Suppressor macrophage treated with lipopolysaccharide for 4 hours (primary cell): ENCODE results near the gene BICD1.

ENCODE experiments used
- DNase-seq: peaks from one replicate; pipeline ENCODE4 v3.0.0-alpha.2; 2020

Gene BICD1

GRCh38 chr12:32104572-32105355 lies 1.9 kb upstream of the BICD1 start:
- no peak for DNase-seq

GRCh38 chr12:32105986-32106516 lies 596 bp upstream of the BICD1 start:
- DNase-seq: no peak

- DNase-seq: peak; percentile 25
These were observed 966 bp downstream of the BICD1 start for GRCh38 chr12:32107359-32108267.

- no peak for DNase-seq
These were observed 2.1 kb downstream of the BICD1 start for GRCh38 chr12:32108787-32109186.

GRCh38 chr12:32110417-32110816 lies 3.8 kb downstream of the BICD1 start:
- no peak for DNase-seq

GRCh38 chr12:32110942-32111341 lies 4.3 kb downstream of the BICD1 start:
- DNase-seq: no peak

- DNase-seq: peak; percentile 59
These were observed 8.9 kb downstream of the BICD1 start for GRCh38 chr12:32115404-32116104.

- DNase-seq: no peak
These were observed 10.2 kb downstream of the BICD1 start for GRCh38 chr12:32116897-32117296.

GRCh38 chr12:32117316-32117715 lies 10.7 kb downstream of the BICD1 start:
- no peak for DNase-seq

GRCh38 chr12:32118806-32119205 lies 12.2 kb downstream of the BICD1 start:
- no peak for DNase-seq

GRCh38 chr12:32120419-32120818 lies 13.8 kb downstream of the BICD1 start:
- no peak for DNase-seq

- no peak for DNase-seq
These were observed 18.0 kb downstream of the BICD1 start for GRCh38 chr12:32124637-32125036.

- DNase-seq: no peak
These were observed 18.9 kb downstream of the BICD1 start for GRCh38 chr12:32125455-32126084.

GRCh38 chr12:32126720-32127119 lies 20.1 kb downstream of the BICD1 start:
- no peak for DNase-seq

- no peak for DNase-seq
These were observed 25.0 kb downstream of the BICD1 start for GRCh38 chr12:32131666-32132065.

GRCh38 chr12:32134101-32134888 lies 27.6 kb downstream of the BICD1 start:
- peak; percentile 6 for DNase-seq

GRCh38 chr12:32135967-32136366 lies 29.3 kb downstream of the BICD1 start:
- DNase-seq: no peak

GRCh38 chr12:32136404-32136803 lies 29.8 kb downstream of the BICD1 start:
- DNase-seq: no peak

GRCh38 chr12:32139064-32139421 lies 32.4 kb downstream of the BICD1 start:
- peak; percentile 73 for DNase-seq

- no peak for DNase-seq
These were observed 34.2 kb downstream of the BICD1 start for GRCh38 chr12:32140877-32141276.

GRCh38 chr12:32145096-32145495 lies 38.4 kb downstream of the BICD1 start:
- DNase-seq: no peak
